Testis (tissue), 5 donors: Measurements from ENCODE around the gene GJA4. TPM values are rescaled to one million over a fixed set of nuclear protein-coding genes. Genes with fewer than 3 reads are reported as not detected.

Experiments
- DNase-seq: peaks from one replicate; pipeline ENCODE4 v3.0.0-alpha.2; 2019
- H3K27ac ChIP-seq, 2 donors: fragments of 200-600 bp; sonication (generic); one replicate each; pipeline ENCODE4 v1.5.1; 2019
- H3K27me3 ChIP-seq: fragments of 200-600 bp; sonication (generic); one replicate; pipeline ENCODE4 v1.5.1; 2019
- H3K36me3 ChIP-seq: fragments of 200-600 bp; sonication (generic); one replicate; pipeline ENCODE4 v1.5.1; 2017; ENCODE audit warnings: low read depth; ENCODE audit errors: missing control alignments
- H3K4me1 ChIP-seq: fragments of 200-600 bp; sonication (generic); one replicate; pipeline ENCODE4 v1.5.1; 2019
- H3K4me3 ChIP-seq, 2 donors: fragments of 200-600 bp; sonication (generic); one replicate each; pipeline ENCODE4 v1.5.1; 2017 to 2019
- H3K9me3 ChIP-seq: fragments of 200-600 bp; sonication (generic); one replicate; pipeline ENCODE4 v1.5.1; 2017
- POLR2A ChIP-seq: fragments of 450-650 bp; IDR thresholded peaks from one replicate; pipeline ENCODE4 v1.6.1; 2017; ENCODE audit warnings: antibody characterized with exemption, mild to moderate bottlenecking, moderate library complexity
- WGBS, 2 donors: methylation state at CpG; one replicate each; pipeline ENCODE4 v1.1.5; 2018; 5-methylcytosine and 5-hydroxymethylcytosine counted together
- intact Hi-C: fragments of 100-400 bp; cut with DNase I; formaldehyde crosslinking; loops from one replicate; pipeline ENCODE4 v1.15.1; 2023; ENCODE audit warnings: low total_unique reads
- long read RNA-seq, 2 donors: transcript quantifications; one replicate each; lab custom pipeline, GENCODE V29; 2026
- polyA plus RNA-seq: library from polyadenylated mRNA; stranded (reverse); fragments of 350-450 nt; fragmentation: Illumina TruSeq; extraction: RNeasy Lipid Tissue Mini Kit (QIAGEN cat#74804); gene quantifications from one replicate; pipeline ENCODE4 v1.2.3, GENCODE V29; 2014; ENCODE audit warnings: low read depth, low replicate concordance; ENCODE audit not compliant: insufficient read depth
- total RNA-seq, 2 donors: library from RNA; depleted of rRNA; stranded (reverse); fragments of >200 nt; gene quantifications; one replicate each; pipeline ENCODE4 v1.2.3, GENCODE V29; 2016
- TF ChIP-seq, protein P1 (sequence below), 3 experiments: fragments of 450-650 bp in 2 of 3; fragments of 200-600 bp in 1 of 3; sonication (generic) in 1 of 3; IDR thresholded peaks; one replicate each; pipeline ENCODE4 v1.5.1; 2016 to 2019; ENCODE audit warnings: antibody characterized with exemption in 3 of 3, mild to moderate bottlenecking in 2 of 3, moderate library complexity in 1 of 3

GJA4 gene
- total RNA-seq (10 to 100 TPM; 11.3 to 11.9 TPM), polyA plus RNA-seq (10.9 TPM)
- long read RNA-seq, donor 1, partial matches to known transcripts, result 0 of 1 reads
- long read RNA-seq, donor 1, other reads (novel, unspliced or antisense), result 0 of 1 reads
- long read RNA-seq, donor 2, partial matches to known transcripts, result 6 of 6 reads
- long read RNA-seq, donor 2, other reads (novel, unspliced or antisense), result 0 of 6 reads

DNA sequence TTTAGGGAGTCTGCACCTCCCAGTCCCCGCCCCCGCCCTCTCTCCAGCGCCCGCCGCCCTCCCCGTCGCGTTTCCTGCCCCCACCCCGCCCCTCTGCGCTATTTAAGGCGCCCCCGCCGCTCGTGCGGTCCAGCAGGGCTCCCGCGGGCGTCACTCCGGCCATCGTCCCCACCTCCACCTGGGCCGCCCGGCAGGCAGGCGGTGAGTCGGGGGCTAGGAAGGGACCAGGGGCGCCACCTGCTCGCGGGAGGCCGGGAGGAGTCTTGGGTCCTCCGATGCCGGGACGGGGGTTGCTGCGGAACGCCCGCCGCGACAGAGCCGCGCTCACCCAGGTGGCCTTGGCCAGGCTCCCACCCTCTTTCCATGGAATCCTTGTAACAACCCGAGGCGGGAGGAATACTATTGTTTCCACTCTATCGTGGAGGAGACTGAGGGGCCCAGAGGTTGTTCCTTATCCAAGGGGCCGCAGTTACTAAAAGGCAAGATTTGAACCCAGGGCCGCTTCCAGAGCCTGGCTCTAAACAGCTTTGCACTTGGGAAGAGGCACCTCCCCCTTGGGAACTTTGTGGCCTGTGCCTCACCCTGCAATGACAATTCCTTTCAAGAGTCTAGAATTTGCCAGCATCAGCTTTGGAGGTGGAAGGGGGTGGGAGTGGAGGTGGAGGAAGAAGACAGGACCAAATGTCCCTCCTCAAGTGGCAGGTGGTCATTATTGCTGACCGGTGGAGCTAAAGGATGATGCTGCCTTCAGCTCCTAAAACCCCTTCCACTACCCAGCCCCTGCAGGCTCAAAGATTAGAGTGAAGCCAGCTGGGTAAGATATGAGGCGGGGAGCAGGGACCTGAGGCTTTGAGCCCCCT is at the start of gene GJA4:
Gene GJA4 (plus strand): TSS at position 132 of the 860 bp plus-strand sequence. CDS start 1,215 bp downstream, outside the sequence.
- 10 to 12% methylated on average over 15 to 27 of the region's 45 CpGs for WGBS, 2 donors
- Histone ChIP-seq H3K4me1 (peaks cover 5% of the 10 kb centered on the region), H3K9me3 (no peaks in the 10 kb centered on the region), H3K36me3 (no peaks in the 10 kb centered on the region), H3K4me3 (peak within 1 kb of the TSS; percentile 47 to 61), H3K27me3 (no peaks in the 10 kb centered on the region), H3K27ac (peak within 1 kb of the TSS in 1 of 2 donors; percentile 76)
- intact Hi-C loops, result loop anchor here (5.0 kb wide), 1 partner anchor 59 kb away; no protein-coding TSS in a partner anchor
- DNase-seq, result no peak
- no peak for TF ChIP-seq POLR2A
- TF ChIP-seq, protein P1, sequence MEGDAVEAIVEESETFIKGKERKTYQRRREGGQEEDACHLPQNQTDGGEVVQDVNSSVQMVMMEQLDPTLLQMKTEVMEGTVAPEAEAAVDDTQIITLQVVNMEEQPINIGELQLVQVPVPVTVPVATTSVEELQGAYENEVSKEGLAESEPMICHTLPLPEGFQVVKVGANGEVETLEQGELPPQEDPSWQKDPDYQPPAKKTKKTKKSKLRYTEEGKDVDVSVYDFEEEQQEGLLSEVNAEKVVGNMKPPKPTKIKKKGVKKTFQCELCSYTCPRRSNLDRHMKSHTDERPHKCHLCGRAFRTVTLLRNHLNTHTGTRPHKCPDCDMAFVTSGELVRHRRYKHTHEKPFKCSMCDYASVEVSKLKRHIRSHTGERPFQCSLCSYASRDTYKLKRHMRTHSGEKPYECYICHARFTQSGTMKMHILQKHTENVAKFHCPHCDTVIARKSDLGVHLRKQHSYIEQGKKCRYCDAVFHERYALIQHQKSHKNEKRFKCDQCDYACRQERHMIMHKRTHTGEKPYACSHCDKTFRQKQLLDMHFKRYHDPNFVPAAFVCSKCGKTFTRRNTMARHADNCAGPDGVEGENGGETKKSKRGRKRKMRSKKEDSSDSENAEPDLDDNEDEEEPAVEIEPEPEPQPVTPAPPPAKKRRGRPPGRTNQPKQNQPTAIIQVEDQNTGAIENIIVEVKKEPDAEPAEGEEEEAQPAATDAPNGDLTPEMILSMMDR (IDR thresholded peaks at IDR 0.05), result no peak

DNA sequence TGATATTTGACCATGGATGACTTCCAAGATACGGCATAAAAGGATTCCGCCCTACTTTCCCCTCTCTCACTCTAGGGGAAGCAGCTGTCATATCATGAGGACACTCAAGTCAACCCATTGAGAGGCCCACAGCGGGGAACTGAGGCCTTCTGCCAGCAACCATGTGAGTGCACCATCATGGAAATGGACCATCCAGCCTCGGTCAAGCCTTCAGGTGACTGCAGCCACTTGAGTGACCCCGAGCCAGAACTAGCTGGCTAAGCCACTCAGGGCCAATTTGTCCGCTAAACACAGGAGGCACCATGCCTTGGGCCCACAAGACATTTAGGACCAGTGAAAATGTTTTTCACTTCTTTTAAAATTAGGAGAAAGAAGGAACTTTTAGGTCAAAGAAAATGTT is 49.0 kb upstream of the GJA4 start:
- DNase-seq, result no peak
- no peaks in the 10 kb centered on the region for H3K4me1 ChIP-seq
- intact Hi-C loops, result loop anchor here (10.0 kb wide), 1 partner anchor 1109 kb away; no protein-coding TSS in a partner anchor
- H3K27ac ChIP-seq, result no peak overlapping the region
- H3K9me3 ChIP-seq, result no peaks in the 10 kb centered on the region
- 84 to 88% methylated on average over 6 of the region's 6 CpGs for WGBS, 2 donors
- no peaks in the 10 kb centered on the region for H3K36me3 ChIP-seq
- TF ChIP-seq, protein P1 (IDR thresholded peaks at IDR 0.05), result no peak
- TF ChIP-seq POLR2A, result no peak
- H3K4me3 ChIP-seq, result no peak overlapping the region
- H3K27me3 ChIP-seq, result no peaks in the 10 kb centered on the region

DNA sequence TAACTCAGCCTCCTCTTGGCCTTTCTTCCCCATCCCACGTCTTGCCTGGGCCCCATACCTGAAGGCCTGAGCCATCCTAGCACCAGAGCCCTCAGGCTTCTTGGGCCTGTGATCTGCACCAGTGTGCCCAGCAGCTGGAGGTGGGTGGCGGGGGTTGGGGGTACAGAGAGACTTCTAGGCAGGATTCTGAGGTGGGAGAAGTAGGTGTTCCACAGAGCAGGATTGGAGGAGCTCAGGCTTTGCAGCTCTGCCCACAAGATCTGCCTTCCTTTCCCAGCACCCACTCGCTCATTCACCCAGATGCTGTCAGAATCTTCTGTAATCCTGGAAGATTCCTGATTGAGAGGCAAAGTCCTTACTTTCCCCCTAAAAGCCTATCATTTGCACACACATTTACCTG is 47.9 kb upstream of the GJA4 start:
- H3K9me3 ChIP-seq, result no peaks in the 10 kb centered on the region
- no peak overlapping the region for H3K4me3 ChIP-seq
- no peaks in the 10 kb centered on the region for H3K36me3 ChIP-seq
- 86 to 87% methylated on average over 2 to 3 of the region's 3 CpGs for WGBS, 2 donors
- DNase-seq, result no peak
- H3K27me3 ChIP-seq, result no peaks in the 10 kb centered on the region
- intact Hi-C loops, result loop anchor here (10.0 kb wide), 1 partner anchor 1110 kb away; no protein-coding TSS in a partner anchor
- H3K27ac ChIP-seq, result no peak overlapping the region
- TF ChIP-seq, protein P1 (IDR thresholded peaks at IDR 0.05), result no peak
- TF ChIP-seq POLR2A, result no peak
- H3K4me1 ChIP-seq, result no peaks in the 10 kb centered on the region

DNA sequence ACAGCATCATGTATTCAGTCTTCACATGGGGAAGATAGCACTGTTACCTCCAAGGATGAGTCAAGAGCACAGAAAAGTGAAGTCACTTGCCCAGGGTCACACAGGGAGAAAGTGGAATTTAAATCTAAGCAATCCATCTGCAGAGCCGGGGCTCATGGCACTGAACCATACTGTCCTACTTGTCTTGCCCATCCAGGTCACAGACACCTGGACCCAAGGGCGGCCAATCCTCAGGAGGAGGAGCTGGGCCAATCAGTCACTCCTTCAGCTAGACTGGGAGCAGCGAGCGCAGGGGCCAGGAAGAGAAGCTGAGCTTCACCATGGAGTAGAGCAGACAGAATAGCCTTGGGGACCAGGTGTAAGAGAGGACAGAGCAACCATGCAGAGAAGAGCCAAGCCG is 47.1 kb upstream of the GJA4 start:
- Histone ChIP-seq H3K27me3 (no peaks in the 10 kb centered on the region), H3K4me3 (no peak overlapping the region), H3K27ac (no peak overlapping the region), H3K9me3 (no peaks in the 10 kb centered on the region), H3K4me1 (no peaks in the 10 kb centered on the region), H3K36me3 (no peaks in the 10 kb centered on the region)
- no peak for TF ChIP-seq POLR2A
- TF ChIP-seq, protein P1 (IDR thresholded peaks at IDR 0.05), result no peak
- WGBS, 2 donors, result 69 to 74% methylated on average over 4 to 5 of the region's 5 CpGs
- no peak for DNase-seq
- intact Hi-C loops, result loop anchor here (10.0 kb wide), 1 partner anchor 1111 kb away; no protein-coding TSS in a partner anchor
